NCI-H1105 (cell line): Measurements from ENCODE around the gene NCOA6.

ENCODE experiments used
- DNase-seq: peaks from one replicate; lab custom pipeline; 2025; lab: John Stamatoyannopoulos, UW

Gene NCOA6

DNA sequence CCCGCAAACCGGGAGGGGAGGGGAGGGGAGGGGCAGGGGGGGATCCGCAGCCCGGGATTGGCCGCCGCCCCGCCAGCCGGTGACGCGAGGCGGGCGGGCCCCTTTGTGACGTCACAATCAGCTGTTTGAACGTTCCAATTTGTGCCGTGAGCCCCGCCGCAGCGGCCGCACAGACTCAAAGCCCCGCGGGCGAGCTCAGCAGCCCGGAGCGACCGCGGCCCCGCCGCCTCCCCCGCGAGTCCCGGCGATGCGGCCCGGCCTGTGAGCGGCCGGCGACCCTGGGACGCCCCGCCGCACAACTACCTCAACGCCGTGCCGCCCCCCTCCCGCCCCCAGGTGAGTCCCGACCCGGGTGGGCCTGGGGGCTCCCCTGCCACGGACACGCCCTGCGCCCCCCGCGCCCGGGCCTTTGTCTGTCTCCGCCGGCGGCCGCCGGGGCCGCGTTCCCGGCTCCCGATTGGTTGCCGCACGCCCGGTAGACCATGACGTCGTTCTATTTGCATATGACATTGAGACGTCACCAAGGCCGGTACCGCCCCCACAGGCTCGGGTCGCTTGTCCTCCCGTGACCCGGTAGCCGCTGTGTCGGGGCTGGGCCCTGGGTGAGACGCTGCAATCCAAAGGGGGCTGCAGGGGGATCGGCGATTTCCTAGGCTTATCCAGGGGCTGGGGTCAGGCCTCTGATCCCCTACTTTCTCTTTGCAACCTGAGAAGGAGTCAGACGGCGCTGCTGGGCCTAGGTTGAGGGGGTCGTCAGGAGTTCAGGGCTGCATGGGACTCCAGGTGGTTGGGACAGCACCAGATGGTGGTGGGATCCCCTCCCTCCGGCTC lies 121.1 kb downstream of the NCOA6 start, which contains the start of gene TP53INP2:
Gene TP53INP2 (plus strand): TSS at position 168 of the 831 bp plus-strand sequence. CDS start 4,396 bp downstream, outside the sequence.
- DNase-seq, result peak; percentile 91

DNA sequence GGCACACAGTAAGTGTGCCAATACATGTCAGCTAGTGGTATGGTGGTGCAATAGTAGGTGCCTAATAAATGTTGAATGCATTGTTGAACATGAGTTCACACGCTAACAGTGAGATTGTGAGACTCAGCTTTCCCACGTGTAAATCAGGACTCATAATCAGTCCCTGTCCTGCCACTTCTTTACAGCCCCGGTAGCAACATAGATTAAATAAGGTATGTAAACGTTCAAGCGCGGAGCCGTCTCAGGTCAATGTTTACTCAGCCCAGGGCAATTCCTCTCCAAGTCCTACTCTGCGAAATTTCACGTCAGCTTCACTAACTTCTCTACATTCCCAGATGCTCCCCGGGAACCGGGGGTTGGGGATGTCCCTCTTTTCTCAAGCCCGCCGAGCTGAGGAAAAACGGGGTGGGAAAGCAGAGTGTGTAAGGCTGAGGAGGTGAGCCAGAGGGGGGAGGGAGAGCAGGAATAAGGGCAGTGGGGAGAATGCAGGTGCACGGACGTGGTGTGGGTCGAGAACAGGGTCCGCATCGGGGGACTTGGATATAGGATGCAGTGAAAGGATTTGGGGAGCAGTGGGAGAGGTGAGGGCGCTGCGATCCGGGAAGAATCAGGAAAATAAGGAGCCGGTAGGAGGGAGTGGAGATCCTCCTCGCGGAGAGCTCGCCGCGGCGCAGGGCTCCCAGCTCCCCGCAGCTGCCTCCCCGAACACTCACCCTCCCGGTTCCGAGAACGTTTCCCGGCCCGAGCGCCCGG lies 121.9 kb downstream of the NCOA6 start:
- DNase-seq, result no peak

DNA sequence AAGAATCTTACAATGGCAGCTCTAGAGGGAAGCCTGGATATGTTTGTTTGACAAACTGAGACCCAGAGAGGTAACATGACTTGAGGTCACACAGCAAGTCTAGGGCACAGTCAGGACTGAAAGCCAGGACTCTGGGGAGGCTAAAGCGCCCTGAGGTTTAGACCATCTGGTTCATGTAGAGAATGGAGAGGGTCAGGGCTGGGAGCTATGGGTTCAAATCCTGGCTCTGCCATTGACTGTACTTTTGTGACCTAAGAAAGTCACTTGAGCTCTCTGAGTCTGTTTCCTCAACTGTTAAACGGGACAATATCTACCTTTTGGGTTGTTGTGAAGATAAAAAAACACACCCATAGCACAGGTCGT lies 122.4 kb downstream of the NCOA6 start:
- DNase-seq, result no peak

DNA sequence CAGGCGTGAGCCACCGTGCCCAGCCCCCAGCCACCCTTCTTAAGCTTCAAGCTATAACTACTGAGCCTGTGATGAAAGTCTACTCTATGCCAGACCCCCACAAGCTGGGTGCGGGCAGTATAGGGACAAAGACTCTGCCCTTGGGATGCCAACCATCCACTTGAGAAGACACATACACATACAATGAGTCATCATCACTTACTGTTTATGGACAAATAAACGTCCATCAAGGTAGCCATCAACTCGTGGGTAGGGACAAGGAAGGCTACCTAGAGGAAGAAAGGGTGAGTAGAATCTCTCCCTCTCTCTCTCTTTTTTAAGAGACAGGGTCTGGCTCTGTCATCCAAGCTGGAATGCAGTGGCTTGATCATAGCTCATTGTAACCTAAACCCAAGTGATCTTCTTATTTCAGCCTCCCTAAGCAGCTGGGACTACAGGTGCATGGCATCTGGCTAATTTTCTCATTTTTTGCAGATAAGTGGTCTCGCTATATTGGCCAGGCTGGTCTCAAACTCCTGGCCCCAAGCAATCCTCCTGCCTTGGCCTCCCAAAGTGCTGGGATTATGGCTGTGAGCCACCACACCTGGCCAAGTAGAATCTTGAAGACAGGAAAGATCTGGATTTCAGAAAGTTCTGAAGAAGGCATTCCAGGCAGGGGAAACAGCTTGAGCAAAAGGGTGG lies 123.9 kb downstream of the NCOA6 start:
- no peak for DNase-seq

DNA sequence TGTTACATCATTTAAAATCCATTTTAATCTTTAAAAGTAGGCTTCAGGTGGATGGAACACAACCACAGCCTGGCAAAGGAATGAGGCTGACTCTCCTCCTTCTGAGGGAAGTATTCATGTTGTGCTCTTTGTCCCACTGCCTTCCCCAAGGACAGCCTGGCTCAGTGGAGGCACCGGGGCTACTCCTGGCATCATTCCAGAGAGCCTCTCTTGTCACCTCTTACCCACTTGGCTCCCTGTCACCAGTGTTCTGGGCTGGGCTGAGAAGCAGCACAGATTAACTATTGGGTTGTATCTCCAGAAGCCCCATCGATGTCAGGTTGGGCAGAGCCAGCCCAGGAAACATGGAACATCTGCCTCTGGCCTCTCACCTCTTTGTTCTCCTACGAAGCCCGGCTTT lies 132.0 kb downstream of the NCOA6 start:
- DNase-seq, result no peak

DNA sequence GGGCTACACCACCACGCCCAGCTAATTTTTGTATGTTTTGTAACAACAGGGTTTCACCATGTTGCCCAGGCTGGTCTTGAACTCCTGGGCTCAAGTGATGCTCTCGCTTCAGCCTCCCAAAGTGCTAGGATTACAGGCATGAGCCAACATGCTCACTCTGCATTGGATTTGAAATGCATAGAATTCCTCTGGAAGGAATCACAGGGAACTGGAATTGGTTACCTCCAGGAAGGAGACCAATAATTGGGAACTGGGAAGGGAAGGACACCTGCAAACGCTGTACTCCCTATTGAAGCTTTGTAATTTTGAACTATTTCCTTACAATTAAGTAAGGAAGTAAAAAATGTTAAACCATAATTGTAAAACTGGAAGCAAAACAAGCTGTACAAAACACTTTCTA lies 133.6 kb downstream of the NCOA6 start:
- no peak for DNase-seq

DNA sequence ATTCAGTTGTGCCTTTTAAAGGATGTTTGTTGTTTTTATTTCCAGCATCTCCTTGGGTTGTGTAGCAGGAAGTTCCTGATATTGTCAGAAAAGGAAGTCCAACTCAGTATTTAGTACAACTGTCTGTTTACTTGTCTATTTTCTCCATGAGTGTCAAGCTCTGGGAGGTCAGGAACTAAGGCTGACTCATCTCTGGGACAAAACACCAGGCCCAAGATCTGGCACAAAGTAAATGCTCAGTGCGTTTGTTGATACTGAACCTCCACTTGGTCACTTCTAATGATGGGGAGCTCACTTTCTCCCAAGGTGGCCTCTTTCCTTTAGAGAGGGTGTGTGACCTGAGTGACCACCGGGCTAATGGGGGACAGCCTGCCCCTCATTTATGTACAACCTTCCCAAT lies 136.0 kb downstream of the NCOA6 start:
- DNase-seq, result no peak

DNA sequence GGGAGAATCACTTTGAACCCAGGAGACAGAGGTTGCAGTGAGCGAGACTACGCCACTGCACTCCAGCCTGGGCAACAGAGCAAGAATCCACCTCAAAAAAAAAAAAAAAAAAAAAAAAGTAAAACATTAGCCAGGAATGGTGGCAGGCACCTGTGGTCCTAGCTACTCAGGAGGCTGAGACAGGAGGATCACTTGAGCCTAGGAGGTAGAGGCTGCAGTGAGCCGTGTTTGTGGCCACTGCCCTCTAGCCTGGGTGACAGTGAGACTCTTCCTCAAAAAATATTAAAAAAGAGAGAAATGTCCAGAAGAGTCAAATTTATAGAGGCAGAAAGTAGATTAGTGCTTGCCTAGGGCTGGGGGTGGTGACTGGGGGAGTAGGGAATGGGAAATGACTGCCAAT lies 141.8 kb downstream of the NCOA6 start:
- DNase-seq, result no peak

DNA sequence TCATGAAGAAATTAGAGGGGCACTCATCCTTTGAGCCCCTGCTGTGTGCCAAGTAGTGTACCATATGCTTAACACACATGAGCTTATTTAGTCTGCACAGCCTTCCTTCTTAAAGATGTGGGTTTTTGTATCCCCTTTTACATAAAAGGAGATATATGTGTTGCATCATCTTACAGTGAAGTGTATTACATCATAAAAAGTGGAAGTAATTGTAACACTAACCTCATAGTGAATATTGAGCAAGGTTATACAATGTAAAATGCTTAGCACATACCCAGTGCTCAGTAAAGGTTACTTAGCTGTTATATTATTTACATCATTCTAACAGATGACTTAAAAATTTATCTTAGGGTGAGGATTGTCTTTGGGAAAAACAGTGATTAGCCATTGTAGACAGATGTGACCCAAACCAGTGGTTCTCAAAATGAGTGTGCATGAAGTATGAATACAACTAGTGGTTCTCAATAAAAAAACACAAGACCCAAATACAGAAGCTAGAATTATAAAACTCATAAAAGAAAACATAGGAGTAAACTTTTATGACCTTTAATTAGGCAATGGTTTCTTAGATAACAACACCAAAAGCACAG lies 144.8 kb downstream of the NCOA6 start:
- DNase-seq, result no peak

DNA sequence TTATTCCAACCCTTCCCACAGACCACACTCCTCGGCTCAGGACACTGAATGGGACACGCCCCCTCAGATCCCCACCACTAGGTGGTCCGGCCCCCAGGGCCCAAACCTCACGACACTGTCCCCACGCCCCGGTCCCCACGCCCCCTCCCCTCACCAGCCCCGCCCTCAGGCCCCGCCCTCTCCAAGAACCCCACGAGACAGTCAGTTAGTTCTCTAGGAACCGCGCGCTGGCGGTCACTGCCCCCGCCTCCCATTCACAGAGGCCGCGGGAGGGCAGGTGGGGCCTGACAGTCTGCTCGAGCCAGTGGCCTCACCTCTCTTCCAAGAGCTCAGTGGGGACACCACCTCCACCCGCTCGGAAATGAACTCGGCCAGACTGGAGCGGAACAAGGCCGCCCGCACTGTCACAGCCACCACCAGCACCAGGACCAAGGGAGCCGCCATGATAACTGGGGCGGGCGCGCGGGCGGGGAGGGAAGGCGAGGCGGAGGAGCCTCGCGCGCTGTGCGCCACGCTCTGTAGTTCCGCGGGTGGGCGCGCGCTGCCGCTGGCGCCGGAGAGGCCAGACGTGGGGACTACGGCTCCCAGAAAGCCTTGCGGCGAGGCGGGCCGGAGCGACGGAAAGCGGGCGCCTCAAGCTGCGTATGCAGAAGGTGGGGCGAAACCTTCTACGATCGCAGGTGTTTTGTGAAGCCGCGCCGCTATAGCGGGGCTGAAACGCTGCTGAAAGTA lies 148.6 kb downstream of the NCOA6 start, which contains the start of gene PIGU:
Gene PIGU (minus strand): TSS at position 451 of the 732 bp plus-strand sequence. CDS start 7 bp downstream, at position 444.
- peak; percentile 97 for DNase-seq

DNA sequence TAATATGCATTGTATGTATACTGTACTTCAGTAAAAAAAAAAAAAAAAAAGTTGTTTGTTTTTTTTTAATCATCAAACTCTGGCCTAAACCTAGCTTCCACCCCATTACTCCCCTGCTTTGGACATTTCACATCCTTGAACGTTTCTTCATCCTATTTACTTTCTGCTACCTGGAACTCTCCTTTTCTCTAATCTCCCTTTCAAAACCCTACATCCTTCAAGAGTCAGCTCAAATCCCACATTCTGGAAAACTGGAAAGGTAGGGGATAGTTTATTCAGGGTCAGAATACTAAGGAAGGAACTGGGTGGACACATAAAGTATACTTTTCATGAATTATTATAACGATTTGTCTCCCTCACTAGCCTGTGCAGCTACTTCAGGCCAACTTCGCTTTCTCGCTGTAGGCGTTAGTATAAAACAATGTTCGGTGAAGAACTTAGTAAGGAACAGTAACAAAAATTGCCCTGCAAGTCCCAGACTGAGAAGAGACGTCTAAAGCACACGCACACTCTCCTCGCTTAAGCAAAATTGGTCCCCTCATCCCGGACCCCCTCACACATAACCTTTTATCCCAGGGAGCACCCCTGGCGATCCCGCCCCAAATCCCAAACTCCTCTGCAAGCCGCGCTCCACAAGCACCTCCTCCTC lies 149.3 kb downstream of the NCOA6 start:
- DNase-seq, result no peak

DNA sequence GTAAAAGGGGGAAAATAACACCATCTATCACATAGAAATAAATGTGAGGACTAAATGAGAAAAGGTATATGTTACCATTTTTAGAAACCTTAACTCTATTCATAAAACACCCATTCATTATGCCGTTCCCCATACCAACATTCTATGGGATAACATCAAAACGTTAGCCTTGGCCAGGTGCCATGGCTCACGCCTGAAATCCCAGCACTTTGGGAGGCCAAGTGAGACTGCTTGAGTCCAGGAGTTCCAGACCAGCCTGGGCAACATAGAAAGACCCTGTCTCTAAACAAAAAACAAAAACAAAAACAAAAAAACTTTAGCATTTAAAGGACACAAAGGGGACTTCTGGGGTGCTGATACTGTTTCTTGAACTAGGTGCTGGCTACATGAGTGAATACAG lies 149.9 kb downstream of the NCOA6 start:
- DNase-seq, result no peak

DNA sequence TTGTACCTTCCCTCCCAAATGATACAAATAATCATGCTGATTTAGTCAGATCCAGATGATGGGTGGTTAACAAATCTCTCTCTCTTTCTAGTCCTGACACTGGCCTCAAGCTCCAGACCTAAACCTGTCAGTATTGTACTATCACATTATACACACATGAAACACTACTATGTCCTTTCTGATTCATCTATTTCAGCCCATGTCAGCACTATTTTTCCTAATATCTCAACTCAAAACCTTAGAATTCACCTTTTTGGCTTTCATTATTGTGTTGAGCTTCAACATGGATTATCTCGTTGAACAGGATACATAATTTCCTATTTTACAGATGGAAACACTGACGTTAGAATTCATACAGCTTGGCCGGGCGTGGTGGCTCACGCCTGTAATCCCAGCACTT lies 152.0 kb downstream of the NCOA6 start:
- DNase-seq, result no peak

DNA sequence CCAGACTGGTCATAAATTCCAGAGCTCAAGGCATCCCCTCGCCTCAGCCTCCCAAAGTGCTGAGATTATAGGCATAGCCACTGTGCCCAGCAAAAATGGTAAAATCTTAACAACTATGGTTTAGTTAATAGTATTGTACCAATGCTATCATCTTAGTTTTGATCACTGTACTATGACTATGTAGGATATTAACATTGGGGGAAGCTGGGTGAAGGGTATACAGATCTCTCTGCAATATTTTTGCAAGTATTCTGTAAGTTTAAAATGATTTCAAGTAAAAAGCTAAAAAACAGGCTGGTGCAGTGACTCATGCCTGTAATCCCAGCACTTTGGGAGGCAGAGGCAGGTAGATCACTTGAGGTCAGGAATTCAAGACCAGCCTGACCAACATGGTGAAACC lies 156.4 kb downstream of the NCOA6 start:
- no peak for DNase-seq
